ENCODE results near the gene PCBP2. TPM values are rescaled to one million over a fixed set of nuclear protein-coding genes. Genes with fewer than 3 reads are reported as not detected.

PCBP2 gene
- total and polyA plus RNA-seq, 8 donors = 634 to 1,132 (median 1,042) TPM

DNA sequence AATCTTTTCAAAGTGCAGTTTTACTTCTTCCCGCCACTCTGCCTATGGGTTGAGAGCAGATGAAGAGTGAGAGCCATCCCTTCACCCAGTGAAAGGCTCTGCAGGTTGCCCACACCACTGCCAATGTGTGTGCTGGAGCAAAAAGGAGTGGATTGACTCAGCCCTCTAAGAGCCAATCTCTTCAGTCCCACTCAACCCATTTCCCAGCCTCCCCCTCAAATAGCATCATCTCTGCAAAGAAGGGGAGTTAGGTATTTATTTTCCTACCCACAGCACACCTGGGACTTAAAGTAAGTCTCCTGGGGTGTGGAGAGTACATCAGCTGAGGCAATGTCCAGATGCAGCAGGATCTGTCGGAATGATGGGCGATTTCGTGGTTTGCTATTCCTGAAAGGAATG, 32.1 kb downstream of the PCBP2 start:
- intact Hi-C loops (cut with DNase I) = no loop called here
- peaks cover 0 to 90% of the 10 kb centered on the region in 2 donors for H3K36me3 ChIP-seq
- no peak for ATAC-seq

DNA sequence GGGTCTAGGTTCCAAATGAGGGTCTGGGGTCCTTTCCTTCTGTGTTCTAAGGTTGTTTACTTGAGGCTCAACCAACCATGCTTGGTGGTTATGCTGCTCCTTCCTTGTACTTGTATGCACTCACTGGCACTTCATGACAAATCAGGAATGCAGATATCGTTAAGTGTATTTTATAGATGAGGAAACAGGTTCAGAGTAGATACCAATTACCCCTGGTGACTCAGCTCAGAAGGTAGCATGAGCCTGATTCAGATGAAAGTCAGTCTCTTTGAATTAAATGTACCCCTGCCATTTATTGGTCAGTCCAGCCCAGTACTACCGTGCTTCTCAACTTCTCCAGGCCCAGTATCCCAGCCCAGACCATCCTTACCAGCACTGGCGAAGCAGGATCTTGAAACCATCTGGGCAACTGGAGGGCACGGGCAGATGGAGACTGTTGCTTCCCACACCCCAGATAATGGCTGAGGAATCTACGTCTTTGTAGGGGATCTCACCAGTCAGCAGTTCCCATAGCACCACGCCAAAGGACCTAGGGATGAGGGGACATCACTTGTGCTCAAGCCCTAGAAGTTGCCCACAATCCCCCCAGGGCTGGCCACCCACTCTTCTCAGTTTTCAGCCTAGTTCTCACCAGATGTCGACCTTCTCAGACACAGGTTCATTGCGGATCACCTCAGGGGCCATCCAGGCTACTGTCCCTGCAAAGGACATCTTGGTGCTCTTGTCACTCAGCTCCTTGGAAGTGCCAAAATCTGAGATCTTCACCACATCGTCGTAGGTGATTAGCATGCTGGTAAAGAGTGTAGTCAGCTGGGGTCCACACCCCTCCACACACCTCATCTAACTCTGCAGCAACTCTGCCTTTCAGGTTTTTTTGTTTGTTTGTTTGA, 33.0 kb downstream of the PCBP2 start:
- Histone ChIP-seq H3K27me3 (no peaks in the 10 kb centered on the region), H3K4me3 (no peak overlapping the region), H3K4me1 (peaks cover 0 to 19% of the 10 kb centered on the region in 2 donors), H3K27ac (no peak overlapping the region), H3K36me3 (peaks cover 0 to 80% of the 10 kb centered on the region in 2 donors), H3K9me3 (no peaks in the 10 kb centered on the region)
- ATAC-seq (peak; percentile 9), DNase-seq (no peak)
- TF ChIP-seq, protein P1, sequence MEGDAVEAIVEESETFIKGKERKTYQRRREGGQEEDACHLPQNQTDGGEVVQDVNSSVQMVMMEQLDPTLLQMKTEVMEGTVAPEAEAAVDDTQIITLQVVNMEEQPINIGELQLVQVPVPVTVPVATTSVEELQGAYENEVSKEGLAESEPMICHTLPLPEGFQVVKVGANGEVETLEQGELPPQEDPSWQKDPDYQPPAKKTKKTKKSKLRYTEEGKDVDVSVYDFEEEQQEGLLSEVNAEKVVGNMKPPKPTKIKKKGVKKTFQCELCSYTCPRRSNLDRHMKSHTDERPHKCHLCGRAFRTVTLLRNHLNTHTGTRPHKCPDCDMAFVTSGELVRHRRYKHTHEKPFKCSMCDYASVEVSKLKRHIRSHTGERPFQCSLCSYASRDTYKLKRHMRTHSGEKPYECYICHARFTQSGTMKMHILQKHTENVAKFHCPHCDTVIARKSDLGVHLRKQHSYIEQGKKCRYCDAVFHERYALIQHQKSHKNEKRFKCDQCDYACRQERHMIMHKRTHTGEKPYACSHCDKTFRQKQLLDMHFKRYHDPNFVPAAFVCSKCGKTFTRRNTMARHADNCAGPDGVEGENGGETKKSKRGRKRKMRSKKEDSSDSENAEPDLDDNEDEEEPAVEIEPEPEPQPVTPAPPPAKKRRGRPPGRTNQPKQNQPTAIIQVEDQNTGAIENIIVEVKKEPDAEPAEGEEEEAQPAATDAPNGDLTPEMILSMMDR (IDR thresholded peaks at IDR 0.05) = no peak
- intact Hi-C loops (cut with DNase I) = no loop called here

More for the DNA sequence above, 32.1 kb downstream of the PCBP2 start:
- peak overlapping the region in 1 of 2 donors; percentile 33 for H3K27ac ChIP-seq
- no peak overlapping the region for H3K4me3 ChIP-seq
- no peak for DNase-seq
- TF ChIP-seq, protein P1 (IDR thresholded peaks at IDR 0.05) = no peak
- no peaks in the 10 kb centered on the region for H3K27me3 ChIP-seq
- H3K4me1 ChIP-seq = peaks cover 0 to 20% of the 10 kb centered on the region in 2 donors
- H3K9me3 ChIP-seq = no peaks in the 10 kb centered on the region

- Histone ChIP-seq H3K9me3 (no peaks in the 10 kb centered on the region), H3K36me3 (peaks cover 0 to 68% of the 10 kb centered on the region in 2 donors), H3K27ac (no peak overlapping the region), H3K4me3 (no peak overlapping the region), H3K4me1 (peaks cover 0 to 10% of the 10 kb centered on the region in 2 donors), H3K27me3 (no peaks in the 10 kb centered on the region)
- no peak for DNase-seq
- no peak for ATAC-seq
- intact Hi-C loops (cut with DNase I) = no loop called here
- TF ChIP-seq, protein P1 (IDR thresholded peaks at IDR 0.05) = no peak
Observed at GRCh38 chr12:53485955-53486735, 34.2 kb downstream of the PCBP2 start.

GRCh38 chr12:53486736-53487487, 35.0 kb downstream of the PCBP2 start:
- Histone ChIP-seq H3K9me3 (no peaks in the 10 kb centered on the region), H3K4me1 (peaks cover 0 to 7% of the 10 kb centered on the region in 2 donors), H3K27me3 (no peaks in the 10 kb centered on the region), H3K36me3 (peaks cover 0 to 60% of the 10 kb centered on the region in 2 donors), H3K4me3 (no peak overlapping the region), H3K27ac (peak overlapping the region in 1 of 2 donors; percentile 1)
- DNase-seq (no peak), ATAC-seq (peak; percentile 5)
- TF ChIP-seq, protein P1 (IDR thresholded peaks at IDR 0.05) = no peak
- intact Hi-C loops (cut with DNase I) = no loop called here
